H1 (cell line): ENCODE data around the gene BARHL1. TPM values are rescaled to one million over a fixed set of nuclear protein-coding genes. Genes with fewer than 3 reads are reported as not detected.

ENCODE experiments used
- CTCF ChIA-PET: fragments of 300-600 bp; sonication (Branson Sonifier 250); formaldehyde crosslinking; loops from one replicate; lab custom pipeline; 2021; ENCODE audit not compliant: partially characterized antibody; lab: Charles Lee
- POLR2A ChIA-PET: fragments of 300-600 bp; sonication (Branson Sonifier 250); formaldehyde crosslinking; loops from one replicate; lab custom pipeline; 2021; ENCODE audit warnings: inconsistent platforms; ENCODE audit not compliant: partially characterized antibody; lab: Charles Lee
- DNase-seq, 2 experiments: peaks; one replicate each; pipeline versions ENCODE4 v3.0.0 to v3.0.0-alpha.2; 2010 to 2022; ENCODE audit warnings: low spot score in 2 of 2, low read depth in 1 of 2, mixed read lengths in 1 of 2
- FAIRE-seq: peaks from 2 replicates; lab custom pipeline; 2011; peaks lifted over from hg19 to GRCh38; lab: Jason Lieb, UNC
- H2AFZ ChIP-seq: 2 replicates; pipeline ENCODE4 v1.8.1; 2012; ENCODE audit warnings: low read length, inconsistent platforms
- H2AK5ac ChIP-seq: 2 replicates; pipeline ENCODE4 v1.6.1; 2013; ENCODE audit warnings: low read depth, low read length
- H2BK120ac ChIP-seq: replicated peaks from 2 replicates; pipeline ENCODE3; 2013; ENCODE audit warnings: low read depth, low read length, inconsistent platforms
- H2BK12ac ChIP-seq: 2 replicates; pipeline ENCODE4 v1.6.1; 2013; ENCODE audit warnings: low read depth, low read length
- H2BK15ac ChIP-seq: 2 replicates; pipeline ENCODE4 v1.6.1; 2013; ENCODE audit warnings: low read length
- H2BK20ac ChIP-seq: 2 replicates; pipeline ENCODE4 v1.6.1; 2013; ENCODE audit warnings: low read length
- H2BK5ac ChIP-seq: 2 replicates; pipeline ENCODE4 v1.6.1; 2013; ENCODE audit warnings: low read depth, low read length
- H3K14ac ChIP-seq: 2 replicates; pipeline ENCODE4 v1.6.1; 2013; ENCODE audit warnings: inconsistent platforms; ENCODE audit not compliant: insufficient read length
- H3K18ac ChIP-seq: 2 replicates; pipeline ENCODE4 v1.6.1; 2013; ENCODE audit warnings: low read length; ENCODE audit errors: extremely low read depth
- H3K23ac ChIP-seq: 2 replicates; pipeline ENCODE4 v1.6.1; 2013; ENCODE audit warnings: inconsistent platforms; ENCODE audit not compliant: insufficient read length
- H3K23me2 ChIP-seq: 2 replicates; pipeline ENCODE4 v1.6.1; 2013; ENCODE audit warnings: low read depth, low read length
- H3K27ac ChIP-seq: 2 replicates; pipeline ENCODE4 v1.6.1; 2011; ENCODE audit warnings: low read depth, low read length, inconsistent platforms
- H3K27me3 ChIP-seq, 4 experiments: replicated peaks in 1 of 4; 1 replicate in 1 of 4; 2 replicates in 3 of 4; pipeline versions ENCODE4 v1.6.1 to v1.8.1; 2011 to 2013; ENCODE audit warnings: low read length in 3 of 4, mild to moderate bottlenecking in 3 of 4, inconsistent platforms in 2 of 4, mixed read lengths in 2 of 4, moderate library complexity in 1 of 4; ENCODE audit not compliant: control insufficient read depth in 3 of 4, insufficient read depth in 3 of 4; ENCODE audit errors: extremely low read depth in 1 of 4
- H3K36me3 ChIP-seq, 4 experiments: 2 replicates each; pipeline versions ENCODE4 v1.6.1 to v1.8.1; 2011 to 2013; ENCODE audit warnings: mild to moderate bottlenecking in 4 of 4, low read length in 3 of 4, moderate library complexity in 2 of 4, control low read depth in 1 of 4, inconsistent platforms in 1 of 4; ENCODE audit not compliant: insufficient read depth in 4 of 4, control insufficient read depth in 2 of 4
- H3K4ac ChIP-seq: replicated peaks from 2 replicates; pipeline ENCODE3; 2013; ENCODE audit warnings: low read length, low read depth, mixed read lengths, inconsistent platforms; ENCODE audit not compliant: insufficient read length
- H3K4me1 ChIP-seq, 4 experiments: replicated peaks in 1 of 4; 1 replicate in 1 of 4; 2 replicates in 3 of 4; pipeline versions ENCODE4 v1.6.1 to v1.8.1; 2011 to 2013; ENCODE audit warnings: low read length in 3 of 4, inconsistent platforms in 2 of 4, mixed read lengths in 1 of 4; ENCODE audit not compliant: insufficient read depth in 4 of 4, control insufficient read depth in 3 of 4
- H3K4me2 ChIP-seq, 2 experiments: 2 replicates each; pipeline versions ENCODE4 v1.6.1 to v1.8.1; 2011 to 2013; ENCODE audit warnings: low read depth in 2 of 2, low read length in 2 of 2, control low read depth in 1 of 2, inconsistent platforms in 1 of 2, mild to moderate bottlenecking in 1 of 2; ENCODE audit not compliant: insufficient read depth in 1 of 2
- H3K4me3 ChIP-seq, 4 experiments: fragments of 200-600, 300-600 bp in 1 of 4; sonication (generic), shearing (Covaris generic), sonication (Bioruptor Twin) in 1 of 4; 2 replicates each; pipeline versions ENCODE4 v1.5.1 to v1.8.1; 2011 to 2016; ENCODE audit warnings: low read length in 4 of 4, low read depth in 3 of 4, control low read depth in 2 of 4, inconsistent platforms in 2 of 4, mild to moderate bottlenecking in 2 of 4, mixed read lengths in 1 of 4, moderate library complexity in 1 of 4; ENCODE audit not compliant: insufficient read depth in 2 of 4; ENCODE audit errors: extremely low read depth in 1 of 4
- H3K56ac ChIP-seq: replicated peaks from 2 replicates; pipeline ENCODE3; 2013; ENCODE audit warnings: low read depth, mild to moderate bottlenecking, mixed read lengths, low read length, inconsistent platforms; ENCODE audit not compliant: insufficient read length
- H3K79me1 ChIP-seq: 2 replicates; pipeline ENCODE4 v1.6.1; 2013; ENCODE audit warnings: low read depth, low read length, control low read depth
- H3K79me2 ChIP-seq, 2 experiments: 2 replicates each; pipeline versions ENCODE4 v1.6.1 to v1.8.1; 2012 to 2013; ENCODE audit warnings: low read length in 2 of 2, mild to moderate bottlenecking in 2 of 2, inconsistent platforms in 1 of 2; ENCODE audit not compliant: insufficient read depth in 2 of 2, control insufficient read depth in 1 of 2
- H3K9ac ChIP-seq, 4 experiments: replicated peaks in 1 of 4; 1 replicate in 1 of 4; 2 replicates in 3 of 4; pipeline versions ENCODE4 v1.6.1 to v1.8.1; 2011 to 2013; ENCODE audit warnings: low read depth in 3 of 4, low read length in 3 of 4, control low read depth in 2 of 4, mild to moderate bottlenecking in 2 of 4, moderate library complexity in 2 of 4, inconsistent platforms in 1 of 4; ENCODE audit errors: extremely low read depth in 1 of 4
- H3K9me3 ChIP-seq, 2 experiments: 2 replicates each; pipeline versions ENCODE4 v1.6.1 to v1.8.1; 2012 to 2013; ENCODE audit warnings: mild to moderate bottlenecking in 2 of 2, moderate library complexity in 2 of 2, control low read depth in 1 of 2, inconsistent platforms in 1 of 2, low read depth in 1 of 2, low read length in 1 of 2, mixed read lengths in 1 of 2; ENCODE audit not compliant: insufficient read depth in 2 of 2
- H4K20me1 ChIP-seq, 2 experiments: replicated peaks in 1 of 2; 2 replicates each; pipeline versions ENCODE3 to v1.8.1; 2011 to 2013; ENCODE audit warnings: inconsistent platforms in 2 of 2, low read length in 2 of 2, mild to moderate bottlenecking in 1 of 2; ENCODE audit not compliant: insufficient read depth in 2 of 2, control insufficient read depth in 1 of 2
- H4K5ac ChIP-seq: 2 replicates; pipeline ENCODE4 v1.6.1; 2013; ENCODE audit warnings: low read length, low read depth, mixed read lengths, inconsistent platforms; ENCODE audit not compliant: insufficient read length
- H4K8ac ChIP-seq: 2 replicates; pipeline ENCODE4 v1.8.0; 2013; ENCODE audit warnings: mild to moderate bottlenecking, moderate library complexity, low read length, inconsistent platforms; ENCODE audit not compliant: insufficient read depth; ENCODE audit errors: extremely low read depth
- H4K91ac ChIP-seq: replicated peaks from 2 replicates; pipeline ENCODE3; 2013; ENCODE audit warnings: low read length, mixed read lengths, inconsistent platforms; ENCODE audit not compliant: insufficient read length
- BCL11A ChIP-seq, 2 experiments: IDR thresholded peaks; one replicate each; pipeline ENCODE4 v1.6.1; 2011; ENCODE audit warnings: low read depth in 2 of 2, low read length in 2 of 2, mild to moderate bottlenecking in 2 of 2
- CBX8 ChIP-seq: fragments of 300-800, 300-1000 bp; sonication (generic); IDR thresholded peaks from 2 replicates; pipeline ENCODE4 v1.7.1; 2016; ENCODE audit warnings: low read depth, low read length, borderline replicate concordance
- CHD2 ChIP-seq: IDR thresholded peaks from 2 replicates; pipeline ENCODE4 v1.6.1; 2012; ENCODE audit warnings: low read length, improper control_type of control experiment
- GABPA ChIP-seq: IDR thresholded peaks from 2 replicates; pipeline ENCODE4 v1.6.1; 2011; ENCODE audit warnings: mild to moderate bottlenecking, low read length, moderate library complexity, borderline replicate concordance; ENCODE audit not compliant: insufficient read depth
- GTF2F1 ChIP-seq: IDR thresholded peaks from 2 replicates; pipeline ENCODE4 v1.6.1; 2012; ENCODE audit warnings: low read depth, low read length, improper control_type of control experiment, borderline replicate concordance
- KDM5A ChIP-seq: fragments of 200-600 bp; IDR thresholded peaks from 2 replicates; pipeline ENCODE4 v1.7.1; 2012; ENCODE audit warnings: mild to moderate bottlenecking, low read length, inconsistent platforms, mixed read lengths
- RAD21 ChIP-seq, 2 experiments: IDR thresholded peaks in 1 of 2; conservative IDR thresholded peaks in 1 of 2; 2 replicates each; pipeline ENCODE4 v1.6.1; 2011; ENCODE audit warnings: low read depth in 2 of 2, low read length in 2 of 2, improper control_type of control experiment in 1 of 2, inconsistent platforms in 1 of 2, mild to moderate bottlenecking in 1 of 2, moderate library complexity in 1 of 2
- RFX5 ChIP-seq: IDR thresholded peaks from 2 replicates; pipeline ENCODE4 v1.6.1; 2011; ENCODE audit warnings: low read depth, low read length, improper control_type of control experiment, borderline replicate concordance
- RXRA ChIP-seq: IDR thresholded peaks from 2 replicates; pipeline ENCODE4 v1.6.1; 2011; ENCODE audit warnings: low read depth, mild to moderate bottlenecking, low read length, moderate library complexity; ENCODE audit not compliant: insufficient read depth
- SIN3A ChIP-seq, 2 experiments: IDR thresholded peaks in 1 of 2; conservative IDR thresholded peaks in 1 of 2; 2 replicates each; pipeline ENCODE4 v1.6.1; 2011 to 2012; ENCODE audit warnings: low read length in 2 of 2, improper control_type of control experiment in 1 of 2, low read depth in 1 of 2, mild to moderate bottlenecking in 1 of 2
- TBP ChIP-seq: IDR thresholded peaks from 2 replicates; pipeline ENCODE4 v1.6.1; 2011; ENCODE audit warnings: low read depth, low read length, improper control_type of control experiment
- WGBS, 2 experiments: shearing (Covaris generic) in 1 of 2; methylation state at CpG; one replicate each; pipeline versions ENCODE4 v1.1.6 to v1.1.7; 2013 to 2015; ENCODE audit warnings: low lambda C conversion rate in 2 of 2, mixed read lengths in 2 of 2, inconsistent platforms in 1 of 2, low coverage in 1 of 2, missing lambda C conversion rate in 1 of 2; ENCODE audit not compliant: insufficient replicate concordance in 2 of 2, insufficient coverage in 1 of 2, insufficient read length in 1 of 2; ENCODE audit errors: extremely low coverage in 1 of 2, missing lambda C conversion rate in 1 of 2; 5-methylcytosine and 5-hydroxymethylcytosine counted together
- polyA plus RNA-seq, 7 experiments: library from polyadenylated mRNA; depleted of rRNA in 3 of 7; stranded (reverse) in 5 of 7; unstranded in 2 of 7; fragments of >200 nt in 5 of 7; fragments of 200-250 nt in 2 of 7; gene quantifications; 1 replicate in 5 of 7; 2 replicates in 1 of 7; 4 replicates in 1 of 7; pipeline versions ENCODE4 v1.2.1 to v1.2.3, GENCODE V29; 2011 to 2013; ENCODE audit warnings: missing spikeins in 2 of 7, mixed read lengths in 2 of 7
- total RNA-seq: library from RNA; stranded (reverse); fragmentation: NEBNext Ultra II Directional; extraction: Animal tissue kit (Norgen Biotek cat#: 25700); gene quantifications from 2 replicates; pipeline ENCODE4 v1.2.1, GENCODE V29; 2021

Gene BARHL1
- total and polyA plus RNA-seq, 2 of the 8 experiments (the other 6 are each of a cell fraction or from before 2014, with no cell fraction given): not detected

GRCh38 chr9:132575005-132575609 is 7.3 kb upstream of the BARHL1 start:
- Histone ChIP-seq H3K27ac (no peak overlapping the region), H4K8ac (no peak overlapping the region), H4K5ac (no peak overlapping the region), H3K9ac (no peak overlapping the region), H3K4me1 (peaks cover 0 to 9% (median 7%) of the 10 kb centered on the region in 4 experiments; a peak in 5 of 7 replicates), H3K9me3 (no peaks in the 10 kb centered on the region), H3K27me3 (peaks cover 29 to 50% (median 49%) of the 10 kb centered on the region in 4 experiments), H2BK15ac (0 out of 2 replicates have a peak overlapping the region, but pooled peaks have one; percentile 4), H3K23me2 (no peaks in the 10 kb centered on the region; the same call in 1 of the 2 replicates), H3K4me3 (no peak overlapping the region), H3K36me3 (no peaks in the 10 kb centered on the region), H3K14ac (no peak overlapping the region), H2BK120ac (no peak overlapping the region), H4K91ac (no peak overlapping the region), H3K23ac (no peak overlapping the region), H4K20me1 (peaks cover 3 to 6% of the 10 kb centered on the region in 2 experiments), H2BK5ac (no peak overlapping the region), H3K18ac (no peak overlapping the region), H2AK5ac (no peak overlapping the region), H2BK20ac (no peak overlapping the region), H2AFZ (no peak overlapping the region), H3K79me1 (no peaks in the 10 kb centered on the region; the same call in 1 of the 2 replicates), H2BK12ac (no peak overlapping the region), H3K79me2 (no peaks in the 10 kb centered on the region), H3K56ac (no peak overlapping the region), H3K4ac (no peak overlapping the region), H3K4me2 (no peak overlapping the region)
- peak in 1 of 2 experiments; percentile 90 for DNase-seq
- 32% methylated on average over 13 of the region's 16 CpGs; no CpG with 5 or more reads in 1 of the 2 experiments for WGBS, 2 experiments
- ChIA-PET CTCF (interaction anchor here (0.6 to 6.4 kb wide), 30 partner anchors 10 to 583 kb away, joined by 3 to 93 read pairs (median 4); no protein-coding TSS in a partner anchor), POLR2A (no interaction called here)
- FAIRE-seq: peak; percentile 57
- TF ChIP-seq RXRA (no peak), KDM5A (no peak), BCL11A (IDR thresholded peaks at IDR 0.05; ENCODE audit: low read depth in 2 of 2, low read length in 2 of 2) (no peak), TBP (no peak), GABPA (peak; percentile 76; the same call in 1 of the 2 replicates), RFX5 (no peak), GTF2F1 (no peak), CBX8 (no peak), RAD21 (IDR thresholded peaks at IDR 0.05 in 1 of 2, conservative IDR thresholded peaks at IDR 0.05 in 1 of 2; ENCODE audit: low read depth in 2 of 2, low read length in 2 of 2) (peak; percentile 99), CHD2 (peak; percentile 20; the same call in 1 of the 2 replicates), SIN3A (conservative IDR thresholded peaks at IDR 0.05 in 1 of 2, IDR thresholded peaks at IDR 0.05 in 1 of 2; ENCODE audit: low read depth in 1 of 2, low read length in 2 of 2) (0 out of 4 replicates have a peak, but pooled peaks of 1 of the 2 experiments have one; percentile 28)
